Muscle layer of colon (tissue), 2 donors: ENCODE measurements around the gene RPRD1B.
"Not testable (repeated sequence)": the region's sequence is repeated elsewhere in the genome, so short reads cannot be mapped to it uniquely, and the experiment has no call there.

Experiments used
- H3K27ac ChIP-seq: one replicate; pipeline ENCODE4 v1.7.0; 2013; ENCODE audit warnings: low read depth, mild to moderate bottlenecking, low read length, moderate library complexity
- H3K27me3 ChIP-seq, 2 donors: one replicate each; pipeline ENCODE4 v1.7.0; 2013; ENCODE audit warnings: low read length in 2 of 2, mild to moderate bottlenecking in 2 of 2; ENCODE audit not compliant: insufficient read depth in 2 of 2, control insufficient read depth in 1 of 2
- H3K36me3 ChIP-seq: one replicate; pipeline ENCODE4 v1.7.0; 2013; ENCODE audit warnings: mild to moderate bottlenecking, low read length; ENCODE audit not compliant: insufficient read depth
- H3K4me1 ChIP-seq: one replicate; pipeline ENCODE4 v1.7.0; 2013; ENCODE audit warnings: mild to moderate bottlenecking, low read length; ENCODE audit not compliant: insufficient read depth
- H3K4me3 ChIP-seq, 2 donors: one replicate each; pipeline ENCODE4 v1.7.0; 2013; ENCODE audit warnings: low read length in 2 of 2, low read depth in 1 of 2, mild to moderate bottlenecking in 1 of 2, moderate library complexity in 1 of 2
- H3K9ac ChIP-seq: one replicate; pipeline ENCODE4 v1.7.0; 2013; ENCODE audit warnings: low read length
- H3K9me3 ChIP-seq: one replicate; pipeline ENCODE4 v1.7.0; 2013; ENCODE audit warnings: mild to moderate bottlenecking, low read length
- donor health status: abdominal sarcoma.
- donor health status: Adenocarcinoma of cecum.

The RPRD1B gene

GRCh38 chr20:38004416-38004815 lies 29.1 kb upstream of the RPRD1B start:
- no peak overlapping the region for H3K27ac ChIP-seq
- H3K9ac ChIP-seq: no peak overlapping the region
- no peaks in the 10 kb centered on the region for H3K9me3 ChIP-seq
- no peak overlapping the region for H3K4me3 ChIP-seq
- H3K27me3 ChIP-seq: no peaks in the 10 kb centered on the region
- H3K4me1 ChIP-seq: no peaks in the 10 kb centered on the region
- peaks cover 30% of the 10 kb centered on the region for H3K36me3 ChIP-seq

- no peaks in the 10 kb centered on the region for H3K27me3 ChIP-seq
- peaks cover 33% of the 10 kb centered on the region for H3K36me3 ChIP-seq
- H3K4me1 ChIP-seq: no peaks in the 10 kb centered on the region
- H3K9ac ChIP-seq: no peak overlapping the region
- no peak overlapping the region for H3K27ac ChIP-seq
- no peaks in the 10 kb centered on the region for H3K9me3 ChIP-seq
- no peak overlapping the region for H3K4me3 ChIP-seq
Measured at GRCh38 chr20:38005903-38006302, 27.6 kb upstream of the RPRD1B start.

GRCh38 chr20:38007526-38007925 lies 26.0 kb upstream of the RPRD1B start:
- H3K9me3 ChIP-seq: no peaks in the 10 kb centered on the region
- H3K27me3 ChIP-seq: no peaks in the 10 kb centered on the region
- no peak overlapping the region for H3K4me3 ChIP-seq
- H3K36me3 ChIP-seq: peaks cover 31% of the 10 kb centered on the region
- no peak overlapping the region for H3K27ac ChIP-seq
- no peak overlapping the region for H3K9ac ChIP-seq
- no peaks in the 10 kb centered on the region for H3K4me1 ChIP-seq

GRCh38 chr20:38008233-38008944 lies 25.2 kb upstream of the RPRD1B start:
- Histone ChIP-seq H3K4me1 (no peaks in the 10 kb centered on the region), H3K27ac (no peak overlapping the region), H3K9ac (no peak overlapping the region), H3K36me3 (peaks cover 38% of the 10 kb centered on the region), H3K27me3 (no peaks in the 10 kb centered on the region), H3K4me3 (no peak overlapping the region), H3K9me3 (no peaks in the 10 kb centered on the region)

GRCh38 chr20:38009416-38009815 lies 24.1 kb upstream of the RPRD1B start:
- H3K36me3 ChIP-seq: peaks cover 42% of the 10 kb centered on the region
- H3K27me3 ChIP-seq, H3K27ac ChIP-seq, H3K4me3 ChIP-seq, H3K9me3 ChIP-seq, H3K9ac ChIP-seq, H3K4me1 ChIP-seq: not testable (repeated sequence)

- Histone ChIP-seq H3K4me1 (no peaks in the 10 kb centered on the region), H3K27ac (no peak overlapping the region), H3K9me3 (no peaks in the 10 kb centered on the region), H3K36me3 (peaks cover 44% of the 10 kb centered on the region), H3K4me3 (no peak overlapping the region), H3K27me3 (no peaks in the 10 kb centered on the region), H3K9ac (no peak overlapping the region)
Measured at GRCh38 chr20:38011696-38012095, 21.9 kb upstream of the RPRD1B start.

GRCh38 chr20:38012332-38012731 lies 21.2 kb upstream of the RPRD1B start:
- H3K9me3 ChIP-seq: no peaks in the 10 kb centered on the region
- no peak overlapping the region for H3K27ac ChIP-seq
- H3K4me1 ChIP-seq: no peaks in the 10 kb centered on the region
- H3K27me3 ChIP-seq: no peaks in the 10 kb centered on the region
- H3K9ac ChIP-seq: no peak overlapping the region
- peaks cover 46% of the 10 kb centered on the region for H3K36me3 ChIP-seq
- H3K4me3 ChIP-seq: no peak overlapping the region

GRCh38 chr20:38013887-38014286 lies 19.7 kb upstream of the RPRD1B start:
- peaks cover 52% of the 10 kb centered on the region for H3K36me3 ChIP-seq
- H3K27me3 ChIP-seq: no peaks in the 10 kb centered on the region
- H3K9me3 ChIP-seq: no peaks in the 10 kb centered on the region
- no peaks in the 10 kb centered on the region for H3K4me1 ChIP-seq
- H3K4me3 ChIP-seq: no peak overlapping the region
- H3K27ac ChIP-seq: no peak overlapping the region
- no peak overlapping the region for H3K9ac ChIP-seq

- no peak overlapping the region for H3K4me3 ChIP-seq
- H3K27me3 ChIP-seq: no peaks in the 10 kb centered on the region
- H3K27ac ChIP-seq: no peak overlapping the region
- H3K4me1 ChIP-seq: peaks cover 4% of the 10 kb centered on the region
- no peaks in the 10 kb centered on the region for H3K9me3 ChIP-seq
- H3K9ac ChIP-seq: no peak overlapping the region
- H3K36me3 ChIP-seq: peaks cover 28% of the 10 kb centered on the region
Measured at GRCh38 chr20:38017959-38018358, 15.6 kb upstream of the RPRD1B start.

- no peak overlapping the region for H3K9ac ChIP-seq
- H3K9me3 ChIP-seq: no peaks in the 10 kb centered on the region
- H3K27ac ChIP-seq: no peak overlapping the region
- H3K27me3 ChIP-seq: no peaks in the 10 kb centered on the region
- H3K4me1 ChIP-seq: peaks cover 4% of the 10 kb centered on the region
- H3K4me3 ChIP-seq: no peak overlapping the region
- H3K36me3 ChIP-seq: peaks cover 24% of the 10 kb centered on the region
Measured at GRCh38 chr20:38018385-38018784, 15.2 kb upstream of the RPRD1B start.

- Histone ChIP-seq H3K36me3 (peaks cover 20% of the 10 kb centered on the region), H3K27me3 (no peaks in the 10 kb centered on the region), H3K9ac (no peak overlapping the region), H3K27ac (no peak overlapping the region), H3K4me3 (no peak overlapping the region), H3K9me3 (no peaks in the 10 kb centered on the region), H3K4me1 (peaks cover 4% of the 10 kb centered on the region)
Measured at GRCh38 chr20:38021087-38021772, 12.3 kb upstream of the RPRD1B start.
